ENCODE results near the gene MRPL14.

The MRPL14 gene

DNA sequence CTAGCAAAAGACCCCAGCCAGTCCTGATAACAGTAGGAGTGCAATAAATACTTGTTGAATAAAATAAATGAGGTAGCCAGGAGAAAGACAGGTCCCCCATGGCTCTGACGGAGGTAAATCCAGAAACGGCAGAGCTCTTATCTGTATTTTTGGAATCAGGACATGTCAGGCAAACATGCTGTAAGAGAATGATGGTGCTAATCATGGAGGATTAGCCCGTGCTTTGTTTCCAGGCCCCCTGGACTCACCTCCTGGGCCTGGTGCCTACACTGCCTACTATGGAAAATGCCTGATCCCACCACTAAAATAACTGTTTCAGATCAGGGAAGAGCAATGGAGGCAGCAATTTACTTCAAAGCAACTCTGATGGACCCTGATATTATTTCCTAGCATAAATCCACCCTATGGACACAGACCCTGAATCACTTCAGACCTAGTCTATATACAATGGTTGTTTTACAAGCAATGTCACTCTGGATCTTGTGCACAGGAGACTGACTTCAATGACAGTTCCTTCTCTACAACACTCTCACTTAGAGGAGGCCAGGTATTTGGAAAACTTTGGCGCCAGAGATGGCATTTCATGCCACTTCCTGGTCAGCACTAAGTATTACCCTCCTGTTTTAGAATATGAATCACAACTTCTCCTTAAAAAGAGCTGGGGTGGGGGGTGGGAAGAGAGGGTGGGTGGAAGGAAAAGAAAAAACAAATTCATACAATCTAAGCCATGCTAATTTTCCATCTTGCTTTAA lies 6.4 kb downstream of the MRPL14 start:
- no peak for DNase-seq

DNA sequence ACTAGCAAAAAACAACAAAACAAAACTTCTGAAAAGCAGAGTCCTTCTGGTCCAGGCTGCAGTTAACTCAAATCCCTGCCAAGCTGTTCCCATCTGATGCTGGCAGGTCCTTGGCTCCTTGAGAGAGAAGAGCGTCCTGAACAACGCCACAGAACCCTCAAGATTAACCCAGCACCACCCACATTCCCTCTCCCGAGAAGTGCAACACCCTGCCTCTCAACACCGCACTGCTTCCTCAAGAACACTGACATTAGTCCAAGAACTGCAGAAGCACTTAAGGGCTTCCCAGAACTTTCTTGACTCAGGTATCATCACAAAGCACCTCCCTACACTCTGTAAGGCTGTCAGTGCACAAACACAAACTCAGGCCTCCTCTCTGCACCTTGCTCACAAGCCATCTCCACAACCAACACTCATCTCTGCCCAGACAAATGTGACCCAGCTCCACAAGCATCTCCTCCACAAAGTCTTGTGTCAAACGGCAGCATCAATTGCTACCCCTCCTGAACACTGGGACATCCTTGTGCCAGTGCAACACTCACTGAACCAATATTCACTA lies 7.5 kb downstream of the MRPL14 start:
- no peak for DNase-seq

DNA sequence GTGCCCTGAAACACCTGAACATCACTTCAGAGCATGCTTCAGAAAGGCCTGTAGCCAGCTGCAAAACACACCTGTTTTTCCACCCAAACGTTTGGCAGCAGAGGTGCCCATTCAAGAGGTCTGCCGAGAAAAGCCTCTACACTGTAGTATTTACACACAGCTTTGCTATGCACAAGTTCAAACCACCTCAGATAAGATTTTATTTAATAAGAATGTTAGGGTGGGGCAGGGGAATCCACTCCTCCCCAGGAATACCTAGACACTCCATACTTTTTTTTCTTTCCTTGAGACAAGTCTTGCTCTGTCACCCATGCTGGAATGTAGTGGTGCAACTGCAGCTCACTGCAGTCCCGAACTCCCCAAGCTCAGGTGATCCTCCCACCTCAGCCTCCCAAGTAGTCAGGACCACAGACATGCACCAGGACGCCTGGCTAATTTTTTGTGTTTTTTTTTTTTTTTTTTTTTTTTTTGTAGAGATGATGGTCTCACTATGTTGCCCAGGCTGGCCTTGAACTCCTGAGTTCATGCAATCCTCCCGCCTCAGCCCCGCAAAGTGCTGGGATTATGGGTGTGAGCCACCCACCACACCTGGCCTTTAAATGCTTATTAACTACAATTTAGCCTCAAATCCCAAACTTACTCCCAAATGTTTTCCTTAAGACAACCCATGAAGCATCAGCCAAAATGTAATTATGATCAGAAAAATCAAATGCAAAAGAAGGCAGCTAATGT lies 9.7 kb downstream of the MRPL14 start:
- no peak for DNase-seq

DNA sequence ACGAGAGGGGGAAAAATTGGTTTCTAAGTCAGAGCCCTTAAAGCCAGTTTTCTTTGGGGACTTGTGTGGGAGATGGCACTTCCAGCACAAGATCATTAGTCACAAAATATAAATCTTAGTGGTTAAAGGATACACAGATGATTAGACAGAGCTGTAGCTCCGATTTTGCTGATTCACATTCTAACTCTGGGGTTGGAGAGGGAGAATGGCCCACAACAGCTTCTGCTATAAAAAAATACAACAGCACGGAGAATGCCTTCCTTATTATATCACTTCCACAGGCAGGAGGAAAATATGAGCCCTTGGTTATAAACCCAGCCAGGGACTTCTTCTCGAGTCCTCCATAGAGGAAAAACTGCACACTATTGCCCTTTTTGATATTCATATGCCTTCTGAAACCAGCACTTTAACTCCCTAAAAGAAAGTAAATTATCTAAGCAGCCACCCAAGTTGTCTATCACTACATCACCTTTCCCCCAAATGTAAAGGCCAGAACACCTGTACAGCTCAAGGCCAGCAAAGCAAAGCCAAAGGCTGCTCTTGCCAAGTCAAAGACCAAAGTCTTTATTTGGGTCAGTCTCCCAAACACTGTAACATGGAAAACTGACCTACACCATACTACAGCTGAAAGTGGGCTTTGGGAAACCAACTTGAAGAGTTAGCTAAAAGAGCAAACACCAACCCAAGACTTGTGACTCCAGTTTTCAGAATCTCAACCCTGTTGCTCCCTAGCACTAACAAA lies 10.4 kb downstream of the MRPL14 start:
- DNase-seq = no peak

DNA sequence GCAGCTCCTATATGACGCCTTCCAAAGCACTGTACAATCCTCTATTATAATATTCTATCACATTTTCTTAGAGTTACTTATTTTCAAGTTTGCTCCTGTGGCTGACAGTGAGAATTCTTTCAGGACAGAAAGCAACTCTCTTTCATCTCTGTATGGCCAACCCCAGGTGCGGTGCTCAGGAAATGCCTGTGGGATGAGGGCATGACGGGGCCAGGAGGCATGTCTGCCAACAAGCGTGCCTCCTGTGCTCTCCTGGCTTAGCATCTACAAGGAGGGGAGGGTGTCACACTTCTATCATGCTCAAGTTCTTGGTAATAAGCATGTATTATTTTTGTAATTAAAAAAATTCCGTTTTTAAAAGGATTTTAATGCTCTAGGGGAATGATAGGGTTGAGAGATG lies 11.4 kb downstream of the MRPL14 start:
- DNase-seq = no peak

DNA sequence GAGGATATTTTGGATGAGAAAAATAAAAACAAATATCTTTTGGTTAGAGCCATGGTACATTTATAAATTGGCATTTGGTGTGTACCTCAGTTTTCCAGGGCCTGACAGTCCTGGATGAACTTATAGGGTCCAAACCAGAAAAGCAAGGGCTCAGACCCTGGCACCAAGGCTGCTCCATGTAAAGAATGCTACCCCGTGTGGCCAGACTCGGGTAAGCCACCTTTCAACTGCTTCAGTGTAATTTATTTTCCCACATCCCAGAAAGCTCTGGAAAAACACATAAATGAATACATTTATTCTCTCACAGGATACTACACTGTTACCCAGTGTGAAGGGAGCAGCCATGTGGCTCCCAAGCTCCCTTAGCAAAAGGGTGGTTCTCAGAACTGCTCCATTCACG lies 13.8 kb downstream of the MRPL14 start:
- DNase-seq = no peak

DNA sequence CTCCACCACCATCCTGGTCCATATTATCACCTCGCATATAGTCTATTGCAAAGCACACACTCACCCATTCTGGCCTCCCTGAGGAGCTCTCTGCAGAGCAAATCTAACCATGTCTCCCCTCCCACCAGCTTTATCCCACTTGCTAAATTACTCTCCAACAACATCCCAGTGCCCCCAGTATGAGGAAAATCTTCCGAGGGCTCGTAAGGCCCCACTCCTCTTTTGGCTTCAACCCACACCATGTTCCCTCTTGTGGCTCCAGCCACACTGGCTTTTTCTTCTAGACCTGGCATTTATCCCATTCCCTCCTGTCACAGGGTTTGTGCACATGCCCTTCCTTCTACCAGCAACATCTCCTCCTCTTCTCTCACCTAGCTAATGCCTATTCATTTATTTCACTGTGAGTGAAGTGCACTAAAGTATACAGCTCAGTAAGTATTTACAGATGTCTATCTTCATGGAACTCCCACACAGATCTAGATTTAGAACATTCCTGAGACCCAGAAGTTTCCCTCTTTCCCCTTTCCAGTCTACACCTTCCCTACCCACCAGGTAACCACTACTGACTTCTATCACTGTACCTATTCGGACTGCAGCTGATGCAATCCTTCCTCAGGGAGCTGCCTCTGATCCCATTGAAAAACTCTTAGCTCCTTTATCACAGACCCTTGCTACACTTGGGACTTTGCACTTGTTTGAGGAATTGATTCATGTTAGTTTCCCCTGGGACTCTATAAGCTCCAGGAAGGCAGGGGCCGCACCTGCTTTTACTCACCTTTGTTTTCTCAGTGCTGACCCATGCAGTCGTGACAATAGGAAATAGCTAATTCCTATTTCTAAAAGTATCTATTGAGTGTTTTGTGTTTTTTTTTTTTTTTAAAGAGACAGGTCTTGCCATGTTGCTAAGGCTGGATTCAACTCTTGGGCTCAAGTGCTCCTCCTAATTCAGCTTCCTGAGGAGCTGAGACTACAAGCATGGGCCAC lies 15.5 kb downstream of the MRPL14 start:
- no peak for DNase-seq

DNA sequence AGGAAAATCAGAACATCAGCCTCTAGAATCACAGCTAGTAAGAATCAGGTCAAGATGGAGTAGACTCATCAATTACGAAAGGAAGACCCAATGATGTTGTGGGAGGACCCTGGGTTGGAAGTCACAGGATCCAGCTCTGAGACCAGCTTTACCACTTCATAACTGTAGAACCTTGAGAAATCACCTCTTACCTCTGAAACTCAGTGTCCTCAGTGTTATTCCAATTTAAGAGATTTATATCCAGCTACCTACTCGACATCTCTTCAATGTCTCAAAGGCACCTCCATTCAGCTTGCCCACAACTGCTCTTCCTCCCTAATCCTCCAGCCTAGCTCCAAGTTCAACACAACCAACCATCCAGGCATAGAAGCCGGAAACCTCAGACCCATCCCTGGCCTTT lies 16.3 kb downstream of the MRPL14 start:
- no peak for DNase-seq

DNA sequence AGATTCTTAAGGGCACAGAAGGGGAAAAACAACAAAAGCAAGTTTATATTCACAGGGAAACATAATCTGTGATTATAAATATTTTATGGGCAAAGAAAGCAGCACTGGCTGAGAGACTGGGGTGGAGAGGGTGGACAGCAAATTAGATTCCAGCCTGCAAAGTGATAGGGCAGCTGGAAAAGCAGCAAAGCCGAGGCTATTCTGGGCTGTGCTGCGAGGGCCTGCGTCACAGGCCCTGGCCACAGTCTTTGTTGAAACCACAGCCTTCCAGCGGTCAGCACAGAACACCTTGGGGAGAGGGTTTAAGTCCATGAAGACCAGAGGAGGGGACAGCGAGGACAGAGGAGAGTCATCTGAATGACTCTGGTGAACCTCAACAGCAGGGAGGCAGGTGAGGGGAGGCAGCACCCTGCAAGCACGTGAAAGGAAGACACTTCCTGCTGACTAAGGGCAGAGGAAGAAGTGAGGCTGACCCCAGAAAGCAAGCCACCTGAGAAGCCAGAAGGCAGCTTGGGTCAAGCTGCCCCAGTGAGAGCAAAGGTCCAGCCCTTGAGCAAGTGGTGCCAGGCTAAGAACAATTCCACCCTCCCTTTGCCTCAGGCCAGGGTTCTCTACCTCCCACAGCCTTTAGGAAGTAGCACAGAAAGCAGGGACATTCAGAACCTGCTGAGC lies 17.1 kb downstream of the MRPL14 start:
- no peak for DNase-seq

DNA sequence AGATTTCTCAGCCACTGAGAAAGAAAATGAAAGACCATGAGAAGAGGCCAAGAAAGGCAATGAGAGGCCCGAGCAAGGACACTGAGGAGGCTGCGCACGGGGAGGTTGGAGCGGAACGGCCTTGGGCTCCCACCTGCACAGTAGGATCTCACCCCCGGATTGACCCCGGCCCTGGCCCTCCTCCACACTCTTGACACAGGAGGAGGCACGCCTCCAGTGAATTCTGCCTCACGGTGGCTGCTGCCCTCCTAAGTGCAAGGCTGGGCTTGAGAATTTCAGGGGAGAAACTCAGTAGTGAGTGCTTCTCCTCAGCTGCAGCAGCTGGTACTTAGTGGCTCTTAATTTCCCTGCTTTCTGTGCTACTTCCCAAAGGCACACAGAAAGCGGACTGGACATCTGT lies 18.0 kb downstream of the MRPL14 start:
- no peak for DNase-seq

DNA sequence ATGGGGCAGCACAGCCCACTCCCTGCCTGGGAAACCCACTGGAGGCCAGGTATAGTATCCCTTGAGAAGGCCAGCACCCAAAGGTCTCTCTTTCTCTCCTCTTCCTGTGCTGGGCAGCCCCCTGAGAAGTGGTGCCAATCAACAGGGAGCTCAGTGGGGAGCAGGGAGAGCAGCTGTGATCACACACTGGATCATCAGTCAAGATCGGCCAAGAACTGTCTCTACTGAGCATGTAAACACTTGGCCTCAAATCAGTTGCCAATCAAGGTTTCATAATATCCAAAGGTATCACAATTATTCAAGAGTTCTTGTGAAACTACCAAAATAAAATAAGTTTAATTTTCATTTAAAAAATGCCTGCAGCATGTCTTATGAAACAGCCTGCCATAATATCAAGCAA lies 18.8 kb downstream of the MRPL14 start:
- DNase-seq = no peak

DNA sequence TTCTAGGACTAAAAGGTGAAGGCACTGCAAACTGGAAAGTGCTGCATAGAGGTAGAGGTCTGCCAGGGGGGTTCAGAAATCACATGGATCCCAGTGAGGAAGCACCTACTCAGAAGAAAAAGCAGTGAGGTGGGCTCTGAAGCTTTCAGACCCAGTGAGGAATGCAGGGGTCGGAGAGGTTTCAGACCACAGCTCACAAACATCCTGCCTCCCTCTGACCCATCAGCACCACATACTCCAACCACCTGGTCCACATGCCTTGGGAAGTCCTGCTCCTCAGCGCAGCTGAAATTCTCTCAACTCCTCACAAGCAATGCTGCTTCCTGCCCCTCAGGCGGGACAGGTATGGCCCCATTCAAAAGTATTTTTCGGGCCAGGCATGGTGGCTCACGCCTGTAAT lies 20.2 kb downstream of the MRPL14 start:
- DNase-seq = no peak

DNA sequence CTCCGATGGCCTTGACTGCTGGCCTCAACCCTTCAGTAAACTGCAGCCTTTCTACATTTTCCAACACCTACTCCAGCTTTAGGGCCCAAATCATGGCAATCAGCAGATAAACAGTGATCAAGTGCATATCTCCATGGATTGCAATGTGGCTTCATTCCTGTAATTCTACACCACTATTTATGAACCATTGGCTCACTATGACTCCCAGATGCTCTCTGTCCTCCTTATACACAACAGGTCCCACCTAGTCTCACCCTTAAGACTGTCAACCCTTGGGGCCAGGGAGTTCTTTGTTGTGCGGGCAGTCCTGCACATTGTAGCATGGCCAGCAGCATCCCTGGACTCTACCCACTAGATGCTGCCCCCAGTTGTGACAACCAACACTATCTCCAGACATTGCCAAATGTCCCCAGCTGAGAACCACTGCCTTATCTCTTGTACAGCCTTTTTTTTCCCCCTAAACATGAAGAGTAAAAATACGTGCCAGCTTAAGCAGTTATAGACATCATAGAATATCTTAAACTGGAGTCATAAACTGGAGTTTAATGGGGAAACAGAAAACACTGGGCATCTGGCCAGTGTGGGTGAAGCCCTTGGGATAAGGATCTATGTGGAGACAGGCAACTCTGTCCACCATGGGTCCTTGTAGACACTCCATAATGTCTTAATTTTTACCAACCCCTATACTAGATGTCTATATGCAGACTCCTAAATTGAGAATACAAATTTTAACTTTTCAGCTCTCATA lies 21.1 kb downstream of the MRPL14 start:
- no peak for DNase-seq

DNA sequence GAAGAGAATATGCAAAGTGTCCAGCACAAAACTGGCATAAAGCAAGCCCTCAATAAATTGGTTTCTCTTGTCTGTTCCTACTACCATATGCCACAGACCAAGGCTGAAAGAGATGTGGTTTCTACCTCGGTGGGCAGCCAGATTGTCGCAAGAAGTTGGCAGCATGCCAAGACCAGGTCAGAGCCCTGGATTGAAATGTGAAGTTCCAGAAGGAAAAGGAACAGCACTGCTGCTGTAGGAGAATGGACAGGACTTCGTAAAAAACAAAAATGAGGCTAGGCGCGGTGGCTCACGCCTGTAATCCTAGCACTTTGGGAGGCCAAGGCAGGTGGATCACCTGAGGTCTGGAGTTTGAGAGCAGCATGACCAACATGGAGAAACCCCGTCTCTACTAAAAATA lies 22.1 kb downstream of the MRPL14 start:
- peak in 1 of 2 experiments; percentile 28 for DNase-seq

DNA sequence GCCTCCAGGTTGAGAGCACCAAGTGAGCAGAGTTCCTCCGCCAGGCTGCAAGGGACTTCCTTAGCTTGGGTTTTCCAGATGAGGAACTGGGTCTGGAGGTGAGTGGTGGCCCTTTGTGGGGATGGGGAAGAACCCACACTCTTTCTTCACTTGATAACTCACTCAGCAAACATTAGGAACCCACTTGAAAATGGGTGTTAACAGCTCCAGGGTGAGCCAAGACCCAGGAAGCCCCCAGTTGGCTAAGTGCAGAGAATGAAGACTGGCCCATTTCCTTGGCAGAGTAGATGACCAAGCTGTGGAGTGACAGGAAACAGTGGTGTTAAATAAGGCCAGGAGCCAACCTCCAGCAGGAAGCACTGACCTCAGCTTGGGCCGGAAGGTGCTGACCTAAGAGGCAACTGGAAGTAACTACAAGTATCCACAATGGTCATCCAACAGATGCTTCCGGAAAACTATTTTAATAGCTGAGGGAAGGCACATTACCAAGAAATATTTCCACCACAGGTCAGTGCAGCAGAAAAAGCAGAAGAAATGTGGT lies 22.7 kb downstream of the MRPL14 start:
- DNase-seq = no peak

DNA sequence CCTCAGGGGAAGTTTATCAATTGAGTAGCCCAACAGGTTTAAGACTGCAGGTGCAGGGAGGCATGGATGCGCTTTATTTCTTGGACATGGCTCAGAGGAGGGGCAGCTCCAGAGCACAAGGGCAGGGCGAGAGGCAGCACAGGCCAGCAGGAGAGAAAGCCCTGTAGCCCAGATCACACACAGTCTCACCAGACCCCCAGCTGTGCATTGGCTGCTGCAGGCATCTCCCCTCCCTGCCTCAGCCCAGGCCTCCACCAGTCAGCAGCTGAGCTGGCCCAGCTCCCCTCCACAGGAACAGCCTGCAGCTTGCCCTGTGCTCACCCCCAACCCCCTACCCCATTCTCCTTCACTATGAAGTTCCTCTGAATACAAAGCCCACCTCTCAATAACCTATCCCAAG lies 24.7 kb downstream of the MRPL14 start:
- no peak for DNase-seq

DNA sequence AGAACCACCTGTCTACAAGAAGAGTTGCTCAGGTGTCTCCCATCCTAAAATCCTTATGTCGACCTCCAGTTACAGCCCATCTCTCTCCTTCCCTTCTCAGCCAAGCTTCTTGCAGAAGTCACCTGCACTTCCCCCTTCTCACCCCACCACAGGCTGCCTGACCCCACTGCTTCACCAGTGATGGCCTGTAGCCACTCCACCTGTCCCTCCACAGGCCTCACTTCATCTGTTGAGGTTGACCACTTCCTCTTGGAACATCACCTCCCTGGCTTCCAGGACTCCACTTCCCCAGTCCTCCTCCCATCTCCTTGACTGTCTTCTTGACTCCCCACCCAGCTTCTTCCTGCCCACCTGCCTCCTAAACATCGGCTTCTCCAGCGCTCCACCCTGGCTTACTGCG lies 25.4 kb downstream of the MRPL14 start:
- no peak for DNase-seq

DNA sequence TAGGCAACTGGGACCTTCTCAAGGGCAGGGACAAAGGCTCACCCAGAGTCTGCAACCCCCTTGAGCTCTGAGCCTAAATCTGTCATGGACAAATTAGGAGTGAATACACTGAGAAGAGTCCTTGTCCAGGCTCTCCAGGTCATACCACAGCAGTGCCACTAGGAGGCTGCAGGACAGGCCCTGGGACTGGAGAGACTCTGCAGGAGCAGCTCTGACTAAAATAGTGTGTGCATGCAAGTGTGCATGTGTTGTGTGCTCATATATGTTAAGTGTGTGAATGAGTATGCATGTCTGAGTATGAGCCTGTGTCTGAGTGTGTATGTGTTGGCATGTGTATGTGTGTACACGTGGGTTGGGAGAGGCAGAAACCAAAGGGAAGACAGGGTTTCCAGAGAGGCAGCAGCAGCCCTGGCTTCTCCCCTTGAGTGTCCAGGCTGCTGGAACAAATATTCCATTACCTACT lies 27.1 kb downstream of the MRPL14 start:
- peak in 1 of 2 experiments; percentile 23 for DNase-seq

DNA sequence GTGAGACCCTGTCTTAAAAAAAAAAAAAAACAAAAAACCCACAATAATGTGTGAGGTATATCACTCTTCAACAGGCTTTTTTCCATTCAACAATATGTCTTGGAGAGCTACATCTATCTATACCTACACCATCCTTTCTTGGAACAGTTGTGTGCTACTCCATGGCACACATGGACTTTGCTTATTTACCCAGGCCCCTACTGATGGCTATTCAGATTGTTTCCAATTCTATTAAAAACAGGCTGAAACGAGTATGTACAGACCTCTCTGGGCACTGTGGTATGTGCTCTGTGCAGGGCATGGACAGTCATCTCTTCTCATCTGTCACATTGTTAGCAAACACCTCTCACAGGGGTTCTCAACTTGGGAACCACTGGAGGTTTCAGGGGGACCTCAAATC lies 28.1 kb downstream of the MRPL14 start:
- no peak for DNase-seq

DNA sequence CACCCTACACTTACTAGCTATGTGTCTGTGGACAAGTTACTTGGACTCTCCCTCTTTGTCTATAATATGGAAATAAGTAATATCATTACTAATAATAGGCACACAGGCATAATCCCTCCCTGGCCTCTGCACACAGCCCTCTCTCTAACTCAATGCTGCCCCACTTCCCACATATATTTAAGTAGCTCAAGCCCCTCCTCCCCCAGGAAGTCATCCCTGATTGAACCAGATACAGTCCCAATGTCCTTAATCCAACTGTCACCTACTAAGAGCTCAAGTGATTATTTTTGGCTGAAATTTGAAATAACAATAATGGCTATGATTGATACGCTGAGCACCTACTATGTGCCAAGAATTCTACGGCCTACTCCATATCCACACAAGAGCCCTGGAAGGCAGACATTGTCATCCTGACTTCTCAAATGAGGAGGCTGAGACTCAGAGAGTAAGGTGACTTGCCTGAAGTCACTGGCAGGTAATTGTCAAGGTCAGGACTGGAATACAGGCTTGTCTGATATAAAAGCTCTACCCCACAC lies 29.4 kb downstream of the MRPL14 start:
- DNase-seq = no peak
